Peyer's patch (tissue), 4 donors: Measurements from ENCODE around the gene CCDC85B. TPM values are rescaled to one million over a fixed set of nuclear protein-coding genes. Genes with fewer than 3 reads are reported as not detected.
"Not testable (repeated sequence)": the region's sequence is repeated elsewhere in the genome, so short reads cannot be mapped to it uniquely, and the experiment has no call there.

Experiments
- DNase-seq, 3 donors: peaks; one replicate each; pipeline ENCODE4 v3.0.0-alpha.2; 2017 to 2019
- H3K27ac ChIP-seq, 4 donors: fragments of 200-600 bp; sonication (generic); one replicate each; pipeline ENCODE4 v1.5.1; 2016 to 2019
- H3K27me3 ChIP-seq, 2 donors: fragments of 200-600 bp; sonication (generic); one replicate each; pipeline ENCODE4 v1.5.1; 2019
- H3K36me3 ChIP-seq, 3 donors: fragments of 200-600 bp; sonication (generic); one replicate each; pipeline ENCODE4 v1.5.1; 2016 to 2019
- H3K4me1 ChIP-seq, 4 donors: fragments of 200-600 bp; sonication (generic); one replicate each; pipeline ENCODE4 v1.5.1; 2016 to 2019
- H3K4me3 ChIP-seq, 4 donors: fragments of 200-600 bp; sonication (generic); 1 replicate in 3 of 4; 2 replicates in 1 of 4; pipeline ENCODE4 v1.5.1; 2016 to 2019; ENCODE audit warnings: mild to moderate bottlenecking in 1 of 4
- H3K9me3 ChIP-seq, 4 donors: fragments of 200-600 bp; sonication (generic); one replicate each; pipeline ENCODE4 v1.5.1; 2016 to 2019; ENCODE audit warnings: mild to moderate bottlenecking in 1 of 4
- CTCF ChIP-seq, 6 experiments: fragments of 450-650 bp in 4 of 6; fragments of 200-600 bp in 2 of 6; sonication (generic) in 1 of 6; IDR thresholded peaks; one replicate each; pipeline ENCODE4 v1.5.1; 2017 to 2019; ENCODE audit warnings: antibody characterized with exemption in 6 of 6, mild to moderate bottlenecking in 3 of 6, moderate library complexity in 1 of 6
- POLR2A ChIP-seq, 2 donors: fragments of 450-650 bp; IDR thresholded peaks; one replicate each; pipeline ENCODE4 v1.5.1; 2017; ENCODE audit warnings: antibody characterized with exemption in 2 of 2, mild to moderate bottlenecking in 2 of 2, moderate library complexity in 2 of 2
- total RNA-seq, 4 donors: library from RNA; depleted of rRNA; stranded (reverse); fragments of >200 nt; gene quantifications; one replicate each; pipeline ENCODE4 v1.1.0, GENCODE V29; 2016

The CCDC85B gene
- total RNA-seq, 4 donors from 2014 or later: 3.5 to 12.4 (median 7.4) TPM

GRCh38 chr11:65891219-65892136 lies 1.0 kb downstream of the CCDC85B start:
- H3K4me1 ChIP-seq: peaks cover 0 to 61% (median 35%) of the 10 kb centered on the region in 4 donors
- no peaks in the 10 kb centered on the region for H3K36me3 ChIP-seq
- H3K4me3 ChIP-seq: peak overlapping the region; percentile 63 to 75 (median 71)
- peak in 2 of 3 donors; percentile 57 to 61 for DNase-seq
- no peaks in the 10 kb centered on the region for H3K9me3 ChIP-seq
- peak overlapping the region; percentile 89 to 99 (median 93) for H3K27ac ChIP-seq
- TF ChIP-seq POLR2A (IDR thresholded peaks at IDR 0.05): peak in 1 of 2 donors; percentile 19
- TF ChIP-seq CTCF (IDR thresholded peaks at IDR 0.05): no peak
- no peaks in the 10 kb centered on the region for H3K27me3 ChIP-seq

- not testable (repeated sequence) for H3K9me3 ChIP-seq, DNase-seq, H3K36me3 ChIP-seq, H3K27me3 ChIP-seq
- peak overlapping the region; percentile 63 to 75 (median 71) for H3K4me3 ChIP-seq
- H3K4me1 ChIP-seq: peaks cover 0 to 54% (median 33%) of the 10 kb centered on the region in 4 donors
- peak overlapping the region; percentile 89 to 99 (median 93) for H3K27ac ChIP-seq
Observed at GRCh38 chr11:65892137-65892540, 1.7 kb downstream of the CCDC85B start.

GRCh38 chr11:65892661-65893317 lies 2.3 kb downstream of the CCDC85B start:
- no peaks in the 10 kb centered on the region for H3K9me3 ChIP-seq
- no peak for DNase-seq
- peak overlapping the region; percentile 74 to 99 (median 93) for H3K27ac ChIP-seq
- H3K4me1 ChIP-seq: peaks cover 0 to 48% (median 32%) of the 10 kb centered on the region in 4 donors
- no peak overlapping the region for H3K4me3 ChIP-seq
- H3K36me3 ChIP-seq: no peaks in the 10 kb centered on the region
- H3K27me3 ChIP-seq: no peaks in the 10 kb centered on the region
- TF ChIP-seq CTCF (IDR thresholded peaks at IDR 0.05) (no peak), POLR2A (IDR thresholded peaks at IDR 0.05) (no peak)

- Histone ChIP-seq H3K4me3 (peak overlapping the region; percentile 21 to 34 (median 29)), H3K9me3 (no peaks in the 10 kb centered on the region), H3K4me1 (peaks cover 2 to 46% (median 32%) of the 10 kb centered on the region in 4 donors), H3K27ac (peak overlapping the region; percentile 74 to 99 (median 83)), H3K27me3 (no peaks in the 10 kb centered on the region), H3K36me3 (no peaks in the 10 kb centered on the region)
- peak in 2 of 3 donors; percentile 70 to 82 for DNase-seq
- TF ChIP-seq CTCF (IDR thresholded peaks at IDR 0.05): no peak
- no peak for TF ChIP-seq POLR2A (IDR thresholded peaks at IDR 0.05)
Observed at GRCh38 chr11:65894034-65894591, 3.6 kb downstream of the CCDC85B start.

GRCh38 chr11:65895482-65895981 lies 5.1 kb downstream of the CCDC85B start:
- H3K27ac ChIP-seq: no peak overlapping the region
- no peak for DNase-seq
- peaks cover 0 to 5% of the 10 kb centered on the region in 2 donors for H3K27me3 ChIP-seq
- H3K4me1 ChIP-seq: peaks cover 10 to 49% (median 37%) of the 10 kb centered on the region in 4 donors
- H3K9me3 ChIP-seq: no peaks in the 10 kb centered on the region
- no peaks in the 10 kb centered on the region for H3K36me3 ChIP-seq
- TF ChIP-seq POLR2A (IDR thresholded peaks at IDR 0.05): no peak
- no peak for TF ChIP-seq CTCF (IDR thresholded peaks at IDR 0.05)
- no peak overlapping the region for H3K4me3 ChIP-seq
